Peyer's patch (tissue), 4 donors: ENCODE measurements around the gene FAM131A. TPM values are rescaled to one million over a fixed set of nuclear protein-coding genes. Genes with fewer than 3 reads are reported as not detected.

Source experiments
- DNase-seq, 3 donors: peaks; one replicate each; pipeline ENCODE4 v3.0.0-alpha.2; 2017 to 2019
- H3K27ac ChIP-seq, 4 donors: fragments of 200-600 bp; sonication (generic); one replicate each; pipeline ENCODE4 v1.5.1; 2016 to 2019
- H3K27me3 ChIP-seq, 2 donors: fragments of 200-600 bp; sonication (generic); one replicate each; pipeline ENCODE4 v1.5.1; 2019
- H3K36me3 ChIP-seq, 3 donors: fragments of 200-600 bp; sonication (generic); one replicate each; pipeline ENCODE4 v1.5.1; 2016 to 2019
- H3K4me1 ChIP-seq, 4 donors: fragments of 200-600 bp; sonication (generic); one replicate each; pipeline ENCODE4 v1.5.1; 2016 to 2019
- H3K4me3 ChIP-seq, 4 donors: fragments of 200-600 bp; sonication (generic); 1 replicate in 3 of 4; 2 replicates in 1 of 4; pipeline ENCODE4 v1.5.1; 2016 to 2019; ENCODE audit warnings: mild to moderate bottlenecking in 1 of 4
- H3K9me3 ChIP-seq, 4 donors: fragments of 200-600 bp; sonication (generic); one replicate each; pipeline ENCODE4 v1.5.1; 2016 to 2019; ENCODE audit warnings: mild to moderate bottlenecking in 1 of 4
- POLR2A ChIP-seq, 2 donors: fragments of 450-650 bp; IDR thresholded peaks; one replicate each; pipeline ENCODE4 v1.5.1; 2017; ENCODE audit warnings: antibody characterized with exemption in 2 of 2, mild to moderate bottlenecking in 2 of 2, moderate library complexity in 2 of 2
- total RNA-seq, 4 donors: library from RNA; depleted of rRNA; stranded (reverse); fragments of >200 nt; gene quantifications; one replicate each; pipeline ENCODE4 v1.1.0, GENCODE V29; 2016
- TF ChIP-seq, protein P1 (sequence below), 6 experiments: fragments of 450-650 bp in 4 of 6; fragments of 200-600 bp in 2 of 6; sonication (generic) in 1 of 6; IDR thresholded peaks; one replicate each; pipeline ENCODE4 v1.5.1; 2017 to 2019; ENCODE audit warnings: antibody characterized with exemption in 6 of 6, mild to moderate bottlenecking in 3 of 6, moderate library complexity in 1 of 6

FAM131A gene
- total RNA-seq, 4 donors from 2014 or later, result 5.8 to 47.9 (median 19.6) TPM

DNA sequence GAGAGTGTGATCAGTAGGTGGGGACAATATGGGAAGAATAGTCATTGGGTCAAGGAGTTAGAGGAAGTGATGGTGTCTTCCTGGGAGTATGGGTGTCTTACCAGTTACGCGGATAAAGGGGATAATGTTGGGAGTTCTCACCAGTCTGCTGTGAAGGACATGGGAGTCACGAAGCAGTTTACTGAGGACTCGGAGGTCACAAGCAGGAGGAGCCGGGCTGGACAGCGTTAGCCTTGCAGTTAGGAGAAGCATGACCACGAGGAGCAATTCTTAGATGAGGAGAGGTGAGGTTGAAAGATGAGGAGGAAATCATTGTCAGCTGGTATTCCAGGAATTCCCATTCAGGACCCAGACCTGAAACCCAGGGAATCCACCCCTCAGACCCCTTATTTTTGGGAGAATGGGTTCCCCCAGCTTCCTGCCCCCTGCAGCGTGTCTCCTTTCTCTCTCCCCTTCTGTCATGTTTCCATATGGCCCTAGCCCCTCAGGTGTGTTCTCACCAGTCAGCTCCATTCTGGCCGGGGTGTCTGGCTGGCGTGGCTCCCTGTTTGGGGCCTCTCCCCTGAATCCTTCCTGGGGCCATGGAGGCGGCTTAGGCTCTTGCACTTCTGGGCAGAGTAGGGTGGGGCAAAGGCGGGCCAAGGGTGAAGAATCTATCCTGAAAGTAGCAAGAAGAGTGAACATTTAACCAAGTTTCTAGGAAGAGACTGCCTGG is 38.5 kb downstream of the FAM131A start:
- DNase-seq, result no peak
- peaks cover 0 to 6% of the 10 kb centered on the region in 2 donors for H3K27me3 ChIP-seq
- TF ChIP-seq, protein P1, sequence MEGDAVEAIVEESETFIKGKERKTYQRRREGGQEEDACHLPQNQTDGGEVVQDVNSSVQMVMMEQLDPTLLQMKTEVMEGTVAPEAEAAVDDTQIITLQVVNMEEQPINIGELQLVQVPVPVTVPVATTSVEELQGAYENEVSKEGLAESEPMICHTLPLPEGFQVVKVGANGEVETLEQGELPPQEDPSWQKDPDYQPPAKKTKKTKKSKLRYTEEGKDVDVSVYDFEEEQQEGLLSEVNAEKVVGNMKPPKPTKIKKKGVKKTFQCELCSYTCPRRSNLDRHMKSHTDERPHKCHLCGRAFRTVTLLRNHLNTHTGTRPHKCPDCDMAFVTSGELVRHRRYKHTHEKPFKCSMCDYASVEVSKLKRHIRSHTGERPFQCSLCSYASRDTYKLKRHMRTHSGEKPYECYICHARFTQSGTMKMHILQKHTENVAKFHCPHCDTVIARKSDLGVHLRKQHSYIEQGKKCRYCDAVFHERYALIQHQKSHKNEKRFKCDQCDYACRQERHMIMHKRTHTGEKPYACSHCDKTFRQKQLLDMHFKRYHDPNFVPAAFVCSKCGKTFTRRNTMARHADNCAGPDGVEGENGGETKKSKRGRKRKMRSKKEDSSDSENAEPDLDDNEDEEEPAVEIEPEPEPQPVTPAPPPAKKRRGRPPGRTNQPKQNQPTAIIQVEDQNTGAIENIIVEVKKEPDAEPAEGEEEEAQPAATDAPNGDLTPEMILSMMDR (IDR thresholded peaks at IDR 0.05), result no peak
- TF ChIP-seq POLR2A (IDR thresholded peaks at IDR 0.05), result no peak
- H3K9me3 ChIP-seq, result no peaks in the 10 kb centered on the region
- no peak overlapping the region for H3K4me3 ChIP-seq
- no peaks in the 10 kb centered on the region for H3K36me3 ChIP-seq
- no peak overlapping the region for H3K27ac ChIP-seq
- peaks cover 0 to 9% (median 2%) of the 10 kb centered on the region in 4 donors for H3K4me1 ChIP-seq

GRCh38 chr3:184377374-184377773 is 40.0 kb downstream of the FAM131A start:
- Histone ChIP-seq H3K36me3 (no peaks in the 10 kb centered on the region), H3K27ac (no peak overlapping the region), H3K4me1 (peaks cover 0 to 12% (median 10%) of the 10 kb centered on the region in 4 donors), H3K4me3 (no peak overlapping the region), H3K27me3 (peaks cover 0 to 15% of the 10 kb centered on the region in 2 donors), H3K9me3 (no peaks in the 10 kb centered on the region)
- DNase-seq, result no peak
- TF ChIP-seq, protein P1 (IDR thresholded peaks at IDR 0.05), result no peak
- TF ChIP-seq POLR2A (IDR thresholded peaks at IDR 0.05), result no peak

DNA sequence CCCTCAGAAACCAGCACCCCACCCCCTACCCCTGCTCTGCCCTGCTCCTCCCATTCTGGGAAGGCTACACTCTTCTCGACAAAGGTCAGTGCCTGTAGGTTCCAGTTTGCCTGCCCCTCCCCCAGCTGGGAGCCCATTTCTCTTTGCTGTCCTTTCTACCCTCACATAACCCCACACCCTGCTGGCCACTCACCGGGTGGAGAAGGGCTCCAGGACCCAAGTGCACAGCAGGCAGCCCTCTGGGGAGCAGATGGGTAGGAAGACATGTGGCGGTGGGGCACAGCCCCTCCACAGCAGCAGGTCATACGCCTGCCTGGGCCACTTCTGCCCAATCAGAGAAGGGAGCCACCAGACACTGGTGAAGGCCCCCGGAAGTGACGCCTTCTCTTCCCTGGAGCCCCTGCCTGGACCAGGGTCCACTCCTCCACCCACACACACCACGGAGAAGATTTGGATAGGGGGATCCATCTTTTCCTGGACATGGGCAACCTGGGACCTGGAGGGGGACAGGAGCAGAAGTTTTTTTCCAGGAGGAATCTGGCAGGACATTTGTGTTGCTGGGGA is 40.6 kb downstream of the FAM131A start, which contains the start of gene THPO:
TSS of gene THPO (minus strand) at position 326 of the 564 bp plus-strand sequence. CDS start 1,948 bp downstream, outside the sequence.
- TF ChIP-seq, protein P1 (IDR thresholded peaks at IDR 0.05), result no peak
- TF ChIP-seq POLR2A (IDR thresholded peaks at IDR 0.05), result no peak

GRCh38 chr3:184378651-184379357 is 41.4 kb downstream of the FAM131A start:
- DNase-seq, result peak in 1 of 3 donors; percentile 46
- Histone ChIP-seq H3K27me3 (peaks cover 0 to 15% of the 10 kb centered on the region in 2 donors), H3K9me3 (no peaks in the 10 kb centered on the region), H3K27ac (peak overlapping the region; percentile 38 to 82 (median 58)), H3K36me3 (no peaks in the 10 kb centered on the region), H3K4me1 (peaks cover 0 to 12% (median 10%) of the 10 kb centered on the region in 4 donors), H3K4me3 (peak overlapping the region in 1 of 4 donors; percentile 55)
- TF ChIP-seq, protein P1 (IDR thresholded peaks at IDR 0.05), result no peak
- TF ChIP-seq POLR2A (IDR thresholded peaks at IDR 0.05), result no peak

More for the DNA sequence above, 40.6 kb downstream of the FAM131A start, which contains the start of gene THPO:
- DNase-seq, result peak in 1 of 3 donors; percentile 49
- no peaks in the 10 kb centered on the region for H3K9me3 ChIP-seq
- H3K4me1 ChIP-seq, result peaks cover 0 to 12% (median 10%) of the 10 kb centered on the region in 4 donors
- peaks cover 0 to 15% of the 10 kb centered on the region in 2 donors for H3K27me3 ChIP-seq
- no peaks in the 10 kb centered on the region for H3K36me3 ChIP-seq
- peak within 1 kb of the TSS; percentile 38 to 82 (median 58) for H3K27ac ChIP-seq
- no peak within 1 kb of the TSS for H3K4me3 ChIP-seq

DNA sequence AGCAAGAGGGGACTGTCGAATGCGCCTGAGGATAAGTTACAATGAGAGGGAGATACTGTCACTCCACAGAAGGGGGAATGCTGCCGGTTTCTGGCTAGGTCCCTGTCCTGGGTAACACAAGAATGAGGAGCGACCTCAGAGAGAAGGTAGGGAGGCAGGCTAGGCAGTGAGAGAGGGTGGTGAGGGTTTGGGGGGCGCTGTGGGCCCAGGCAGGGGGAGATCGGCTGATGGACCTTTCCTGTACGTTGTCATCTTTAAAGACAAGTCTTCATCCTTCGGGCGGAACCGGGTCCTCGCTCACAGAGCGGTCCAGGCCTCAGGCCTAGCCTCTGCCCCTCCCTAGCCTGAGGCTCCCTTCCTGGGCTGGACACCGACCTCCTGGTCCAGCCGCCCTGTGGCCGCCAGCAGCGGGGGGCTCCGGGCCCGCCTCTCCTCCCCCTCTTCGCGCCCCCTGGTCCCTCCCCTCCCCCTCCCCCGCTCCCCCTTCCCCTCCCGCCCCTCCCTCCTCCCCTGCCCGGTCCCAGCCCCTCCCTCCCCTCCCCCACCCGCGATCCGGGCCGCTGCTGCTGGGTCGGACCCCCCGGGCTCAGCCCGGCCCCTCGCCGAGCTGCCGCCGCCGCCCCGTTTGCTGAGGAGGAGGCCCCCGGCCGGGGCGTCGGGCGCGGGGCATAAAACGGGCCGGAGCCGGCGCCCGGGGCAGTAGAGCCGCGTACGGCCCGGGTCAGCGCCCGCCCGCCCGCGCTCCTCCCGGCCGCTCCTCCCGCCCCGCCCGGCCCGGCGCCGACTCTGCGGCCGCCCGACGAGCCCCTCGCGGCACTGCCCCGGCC is 42.2 kb downstream of the FAM131A start, which contains the start of gene CHRD:
TSS of gene CHRD (plus strand) at position 697 of the 827 bp plus-strand sequence. CDS start 265 bp downstream, outside the sequence.
- Histone ChIP-seq H3K36me3 (no peaks in the 10 kb centered on the region), H3K27ac (peak within 1 kb of the TSS; percentile 38 to 82 (median 58)), H3K4me1 (peaks cover 0 to 12% (median 10%) of the 10 kb centered on the region in 4 donors), H3K4me3 (peak within 1 kb of the TSS; percentile 33 to 67 (median 56)), H3K27me3 (peaks cover 0 to 15% of the 10 kb centered on the region in 2 donors), H3K9me3 (no peaks in the 10 kb centered on the region)
- TF ChIP-seq POLR2A (IDR thresholded peaks at IDR 0.05), result no peak
- TF ChIP-seq, protein P1 (IDR thresholded peaks at IDR 0.05), result no peak
- DNase-seq, result no peak
